ENCODE results near the gene SERPING1.

Gene SERPING1

DNA sequence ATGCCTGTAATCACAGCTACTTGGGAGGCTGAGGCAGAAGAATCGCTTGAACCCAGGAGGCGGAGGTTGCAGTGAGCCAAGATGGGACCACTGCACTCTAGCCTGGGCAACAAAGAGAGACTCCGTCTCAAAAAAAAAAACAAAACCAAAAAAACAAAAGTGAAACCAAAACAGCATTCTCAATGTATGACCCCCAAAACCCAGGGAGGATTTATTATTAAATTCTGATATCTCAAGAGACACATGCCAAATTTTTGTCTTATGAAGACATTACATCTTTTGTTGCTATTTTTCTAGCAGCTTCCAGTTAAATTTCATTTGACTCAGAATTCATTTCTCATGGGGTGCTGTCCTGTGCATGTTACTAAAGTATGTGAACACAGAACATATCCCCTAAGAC, 55.2 kb downstream of the SERPING1 start:
- no peak for DNase-seq (ENCODE audit: low read depth)
- H3K4me3 ChIP-seq (ENCODE audit: low read length) = no peak overlapping the region
- TF ChIP-seq, protein P1, sequence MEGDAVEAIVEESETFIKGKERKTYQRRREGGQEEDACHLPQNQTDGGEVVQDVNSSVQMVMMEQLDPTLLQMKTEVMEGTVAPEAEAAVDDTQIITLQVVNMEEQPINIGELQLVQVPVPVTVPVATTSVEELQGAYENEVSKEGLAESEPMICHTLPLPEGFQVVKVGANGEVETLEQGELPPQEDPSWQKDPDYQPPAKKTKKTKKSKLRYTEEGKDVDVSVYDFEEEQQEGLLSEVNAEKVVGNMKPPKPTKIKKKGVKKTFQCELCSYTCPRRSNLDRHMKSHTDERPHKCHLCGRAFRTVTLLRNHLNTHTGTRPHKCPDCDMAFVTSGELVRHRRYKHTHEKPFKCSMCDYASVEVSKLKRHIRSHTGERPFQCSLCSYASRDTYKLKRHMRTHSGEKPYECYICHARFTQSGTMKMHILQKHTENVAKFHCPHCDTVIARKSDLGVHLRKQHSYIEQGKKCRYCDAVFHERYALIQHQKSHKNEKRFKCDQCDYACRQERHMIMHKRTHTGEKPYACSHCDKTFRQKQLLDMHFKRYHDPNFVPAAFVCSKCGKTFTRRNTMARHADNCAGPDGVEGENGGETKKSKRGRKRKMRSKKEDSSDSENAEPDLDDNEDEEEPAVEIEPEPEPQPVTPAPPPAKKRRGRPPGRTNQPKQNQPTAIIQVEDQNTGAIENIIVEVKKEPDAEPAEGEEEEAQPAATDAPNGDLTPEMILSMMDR (conservative IDR thresholded peaks at IDR 0.05; ENCODE audit: low read depth, low read length) = no peak

DNA sequence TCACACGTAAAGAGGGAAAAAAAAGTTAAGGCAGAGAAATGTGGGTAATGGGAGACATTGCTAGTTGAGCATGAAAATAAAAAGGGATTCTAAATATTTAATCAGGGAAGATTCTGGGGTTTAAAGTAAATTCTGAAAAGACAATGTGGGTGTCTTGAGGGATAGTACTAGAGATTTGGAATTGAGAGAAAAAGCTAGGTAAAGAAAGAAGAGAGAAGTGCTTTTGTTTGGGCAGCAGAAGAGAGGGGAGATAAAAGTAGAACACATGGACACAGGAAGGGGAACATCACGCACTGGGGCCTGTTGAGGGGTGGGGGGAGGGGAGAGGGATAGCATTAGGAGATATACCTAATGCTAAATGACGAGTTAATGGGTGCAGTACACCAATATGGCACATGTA, 55.7 kb downstream of the SERPING1 start:
- DNase-seq (ENCODE audit: low read depth) = no peak
- no peak overlapping the region for H3K4me3 ChIP-seq (ENCODE audit: low read length)
- TF ChIP-seq, protein P1 (conservative IDR thresholded peaks at IDR 0.05; ENCODE audit: low read depth, low read length) = no peak

DNA sequence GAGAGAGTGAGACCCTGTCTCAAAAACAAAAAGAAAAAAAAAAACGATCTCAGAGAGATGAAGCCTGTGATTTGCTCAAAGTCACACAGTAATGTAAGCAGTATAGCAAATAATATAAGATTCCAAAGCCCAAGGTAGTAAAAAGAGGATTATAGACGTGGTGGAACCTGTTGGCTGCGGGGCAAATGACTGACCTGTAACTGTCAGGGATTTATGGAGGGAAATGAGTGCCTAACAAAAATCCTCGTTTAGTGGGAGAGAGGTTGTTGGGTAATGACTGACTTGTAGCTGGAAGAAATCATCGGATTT, 59.4 kb downstream of the SERPING1 start:
- no peak for DNase-seq (ENCODE audit: low read depth)
- TF ChIP-seq, protein P1 (conservative IDR thresholded peaks at IDR 0.05; ENCODE audit: low read depth, low read length) = no peak

DNA sequence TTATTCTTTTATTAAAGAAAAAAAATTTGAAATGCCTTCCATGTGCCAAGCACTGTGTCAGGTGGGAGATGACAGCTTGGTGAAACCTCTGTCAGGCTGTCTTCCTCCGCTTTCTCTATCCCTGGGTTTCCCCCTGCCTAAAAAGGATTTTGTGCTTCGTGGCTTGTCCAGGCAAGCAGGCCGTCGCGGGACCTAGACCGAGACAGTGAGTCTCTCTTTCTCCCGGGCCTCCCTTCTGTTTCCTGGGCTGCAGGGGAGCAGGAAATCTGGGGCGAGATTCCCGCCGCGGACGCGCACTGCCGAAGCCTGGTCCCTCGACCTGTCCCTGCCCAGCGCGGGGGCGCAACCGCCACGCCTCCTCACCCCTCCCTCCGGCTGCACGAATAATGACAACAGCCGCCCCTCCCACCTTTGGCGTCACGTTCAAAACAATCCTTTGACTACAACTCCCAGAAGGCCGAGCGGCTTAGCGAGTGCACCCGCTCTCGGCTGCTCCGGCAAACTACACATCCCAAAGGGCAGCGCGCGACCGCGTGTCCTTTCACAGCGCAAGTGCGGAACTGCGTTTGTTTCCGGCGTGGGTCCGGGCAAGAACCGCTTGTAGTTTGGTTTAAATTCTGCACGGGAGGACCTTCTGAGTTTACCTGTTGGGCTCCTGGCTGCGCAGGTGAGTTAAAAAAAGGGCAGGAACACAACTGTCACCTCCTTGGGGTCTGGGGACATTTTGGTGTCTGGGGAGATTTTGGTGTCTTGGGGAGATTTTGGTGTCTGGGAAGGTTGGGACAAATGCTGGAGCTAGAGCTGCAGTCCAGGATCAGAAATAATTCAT, 59.9 kb downstream of the SERPING1 start, which contains the start of gene CLP1:
Gene CLP1 (plus strand): TSS at position 569 of the 829 bp plus-strand sequence. CDS start 1,715 bp downstream, outside the sequence.
- H3K4me3 ChIP-seq (ENCODE audit: low read length) = peak within 1 kb of the TSS; percentile 71
- peak; percentile 96 for DNase-seq (ENCODE audit: low read depth)
- TF ChIP-seq, protein P1 (conservative IDR thresholded peaks at IDR 0.05; ENCODE audit: low read depth, low read length) = no peak

More for the DNA sequence above, 59.4 kb downstream of the SERPING1 start:
- peak overlapping the region; percentile 71 for H3K4me3 ChIP-seq (ENCODE audit: low read length)

DNA sequence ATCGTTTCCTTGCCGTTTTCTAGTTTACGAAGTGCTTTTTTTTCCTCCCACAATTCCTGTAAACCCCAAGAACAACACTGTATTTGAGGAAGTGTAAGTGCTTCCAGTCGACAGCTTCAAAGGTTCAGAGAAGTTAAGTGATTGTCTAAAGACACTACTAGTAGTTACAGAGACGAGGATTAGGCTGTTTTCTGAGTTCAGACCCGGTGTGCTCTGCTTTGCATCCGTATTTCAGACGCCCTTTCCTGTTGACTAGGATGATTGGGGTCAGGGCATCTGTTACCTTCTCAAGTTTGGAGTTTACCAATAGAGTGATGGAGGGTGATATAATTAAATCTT, 60.5 kb downstream of the SERPING1 start:
- TF ChIP-seq, protein P1 (conservative IDR thresholded peaks at IDR 0.05; ENCODE audit: low read depth, low read length) = no peak
- peak overlapping the region; percentile 71 for H3K4me3 ChIP-seq (ENCODE audit: low read length)

DNA sequence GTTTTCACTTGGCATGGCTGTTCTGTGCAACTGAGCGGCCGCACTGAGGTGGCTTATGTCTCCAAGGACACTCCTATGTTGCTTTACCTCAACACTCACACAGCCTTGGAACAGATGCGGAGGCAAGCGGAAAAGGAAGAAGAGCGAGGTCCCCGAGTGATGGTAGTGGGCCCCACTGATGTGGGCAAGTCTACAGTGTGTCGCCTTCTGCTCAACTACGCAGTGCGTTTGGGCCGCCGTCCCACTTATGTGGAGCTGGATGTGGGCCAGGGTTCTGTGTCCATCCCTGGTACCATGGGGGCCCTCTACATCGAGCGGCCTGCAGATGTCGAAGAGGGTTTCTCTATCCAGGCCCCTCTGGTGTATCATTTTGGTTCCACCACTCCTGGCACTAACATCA, 62.2 kb downstream of the SERPING1 start:
- H3K4me3 ChIP-seq (ENCODE audit: low read length) = no peak overlapping the region
- TF ChIP-seq, protein P1 (conservative IDR thresholded peaks at IDR 0.05; ENCODE audit: low read depth, low read length) = no peak
- DNase-seq (ENCODE audit: low read depth) = no peak

More for the DNA sequence above, 60.5 kb downstream of the SERPING1 start:
- no peak for DNase-seq (ENCODE audit: low read depth)

DNA sequence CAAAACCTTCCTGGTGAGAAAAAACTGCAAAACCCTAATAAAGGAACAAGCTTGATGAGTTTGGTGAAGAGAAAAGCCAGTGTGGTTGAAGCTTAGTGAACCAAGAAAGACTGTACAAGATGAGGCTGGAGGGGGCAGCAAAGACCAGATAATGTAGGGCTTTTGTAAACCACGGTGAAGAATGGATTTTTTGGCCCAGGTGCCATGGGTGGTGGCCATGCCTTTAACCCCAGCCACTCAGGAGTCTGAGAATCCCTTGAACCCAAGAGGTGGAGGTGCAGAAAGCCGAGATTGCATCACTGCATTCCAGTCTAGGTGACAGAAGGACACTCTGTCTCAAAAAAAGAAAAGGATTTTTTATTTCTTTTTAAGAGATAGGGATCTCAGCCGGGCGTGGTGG, 65.4 kb downstream of the SERPING1 start:
- TF ChIP-seq, protein P1 (conservative IDR thresholded peaks at IDR 0.05; ENCODE audit: low read depth, low read length) = no peak
- DNase-seq (ENCODE audit: low read depth) = no peak
- no peak overlapping the region for H3K4me3 ChIP-seq (ENCODE audit: low read length)

All from retinal pigment epithelial cell (primary cell).